Astrocyte (in vitro differentiated cells and primary cell): ENCODE measurements around the gene SNAP47.

ENCODE experiments used
- CTCF ChIP-seq: IDR thresholded peaks from 2 replicates; pipeline ENCODE4 v1.5.1; 2011; ENCODE audit warnings: low read depth, mild to moderate bottlenecking, inconsistent platforms, low read length, moderate library complexity; ENCODE audit not compliant: insufficient read depth
- EZH2 ChIP-seq: IDR thresholded peaks from 2 replicates; pipeline ENCODE4 v1.6.1; 2012; ENCODE audit warnings: mild to moderate bottlenecking, low read length, inconsistent platforms; ENCODE audit not compliant: insufficient read depth

- no peak for TF ChIP-seq CTCF
- TF ChIP-seq EZH2 = no peak
These were observed 9.4 kb downstream of the SNAP47 start for GRCh38 chr1:227744668-227745067.
